Spleen (tissue), 11 donors: ENCODE measurements around the gene HEPACAM. TPM values are rescaled to one million over a fixed set of nuclear protein-coding genes. Genes with fewer than 3 reads are reported as not detected.

Source experiments
- DNase-seq: peaks from one replicate; pipeline ENCODE4 v3.0.0-alpha.2; 2020
- H3K27ac ChIP-seq, 8 donors: fragments of 200-600 bp; sonication (generic) in 7 of 8; 1 replicate in 4 of 8; 2 replicates in 4 of 8; pipeline versions ENCODE4 v1.5.0 to v1.8.0; 2016 to 2021; ENCODE audit warnings: inconsistent platforms in 4 of 8, mild to moderate bottlenecking in 4 of 8, moderate library complexity in 1 of 8
- H3K27me3 ChIP-seq, 7 donors: fragments of 200-600 bp; sonication (generic) in 6 of 7; replicated peaks in 1 of 7; 1 replicate in 4 of 7; 2 replicates in 3 of 7; pipeline versions ENCODE4 v1.5.0 to v1.8.0; 2016 to 2021; ENCODE audit warnings: inconsistent platforms in 3 of 7, mild to moderate bottlenecking in 1 of 7
- H3K36me3 ChIP-seq, 6 donors: fragments of 200-600 bp; sonication (generic) in 5 of 6; 1 replicate in 4 of 6; 2 replicates in 2 of 6; pipeline versions ENCODE4 v1.5.0 to v1.8.0; 2016 to 2021; ENCODE audit warnings: inconsistent platforms in 2 of 6
- H3K4me1 ChIP-seq, 6 donors: fragments of 200-600 bp; sonication (generic) in 5 of 6; 1 replicate in 3 of 6; 2 replicates in 3 of 6; pipeline versions ENCODE4 v1.5.0 to v1.8.0; 2016 to 2021; ENCODE audit warnings: inconsistent platforms in 3 of 6
- H3K4me3 ChIP-seq, 8 donors: fragments of 200-600 bp; sonication (generic) in 7 of 8; 1 replicate in 4 of 8; 2 replicates in 4 of 8; pipeline versions ENCODE4 v1.5.0 to v1.8.0; 2016 to 2021; ENCODE audit warnings: inconsistent platforms in 4 of 8, mild to moderate bottlenecking in 4 of 8, moderate library complexity in 2 of 8
- H3K9me3 ChIP-seq, 8 donors: fragments of 200-600 bp; sonication (generic) in 7 of 8; 1 replicate in 4 of 8; 2 replicates in 4 of 8; pipeline versions ENCODE4 v1.5.0 to v1.8.0; 2016 to 2021; ENCODE audit warnings: inconsistent platforms in 4 of 8
- CTCF ChIP-seq, 11 experiments: fragments of 200-600 bp in 7 of 11; fragments of 450-650 bp in 4 of 11; sonication (generic) in 4 of 11; IDR thresholded peaks in 8 of 11; conservative IDR thresholded peaks in 3 of 11; 1 replicate in 7 of 11; 2 replicates in 4 of 11; pipeline versions ENCODE4 v1.4.0 to v1.8.0; 2016 to 2021; ENCODE audit warnings: antibody characterized with exemption in 11 of 11, inconsistent platforms in 4 of 11, mild to moderate bottlenecking in 1 of 11
- POLR2A ChIP-seq, 3 donors: fragments of 450-650 bp; IDR thresholded peaks; one replicate each; pipeline ENCODE4 v1.5.1; 2017; ENCODE audit warnings: antibody characterized with exemption in 3 of 3, mild to moderate bottlenecking in 1 of 3
- POLR2AphosphoS5 ChIP-seq, 3 donors: sonication (generic); formaldehyde crosslinking; IDR thresholded peaks; one replicate each; pipeline ENCODE4 v1.5.1; 2017; ENCODE audit warnings: antibody characterized with exemption in 3 of 3
- WGBS, 5 donors: extraction: QIAGEN DNeasy Blood & Tissue Kit in 3 of 5; methylation state at CpG; one replicate each; pipeline versions ENCODE4 v1.1.5 to v1.1.7; 2013 to 2018; 5-methylcytosine and 5-hydroxymethylcytosine counted together
- intact Hi-C: fragments of 100-400 bp; cut with DNase I; formaldehyde crosslinking; loops from one replicate; pipeline ENCODE4 v1.15.0; 2023; ENCODE audit warnings: low total_unique reads
- polyA plus RNA-seq, 3 donors: library from polyadenylated mRNA; stranded (reverse); fragments of 200-250 nt; gene quantifications; one replicate each; pipeline ENCODE4 v1.2.1, GENCODE V29; 2013
- total RNA-seq, 7 donors: library from RNA; depleted of rRNA in 3 of 7; stranded (reverse); fragments of >200 nt in 3 of 7; fragmentation: NEBNext Ultra II Directional in 4 of 7; extraction: Animal tissue kit (Norgen Biotek cat#: 25700) in 4 of 7; gene quantifications; one replicate each; pipeline versions ENCODE4 v1.1.0 to v1.2.1, GENCODE V29; 2016 to 2021
- donor health status: healthy with polysubstance abuse.
- donor health status: DM: no; HTN: no; CAD: no; lungs with moderate emphysema.
- donor health status: DM: no; HTN: no; CAD: no.
- donor health status: Bipolar disorder and iron deficiency.
- donor health status: healthy.
- donor health status: DM: no; HTN: no; CAD: no.
- donor health status: DM: yes; HTN: yes; CAD: no.

HEPACAM gene
- total and polyA plus RNA-seq, 10 donors = 0.04 to 2.7 (median 0.30) TPM; not detected in 6

DNA sequence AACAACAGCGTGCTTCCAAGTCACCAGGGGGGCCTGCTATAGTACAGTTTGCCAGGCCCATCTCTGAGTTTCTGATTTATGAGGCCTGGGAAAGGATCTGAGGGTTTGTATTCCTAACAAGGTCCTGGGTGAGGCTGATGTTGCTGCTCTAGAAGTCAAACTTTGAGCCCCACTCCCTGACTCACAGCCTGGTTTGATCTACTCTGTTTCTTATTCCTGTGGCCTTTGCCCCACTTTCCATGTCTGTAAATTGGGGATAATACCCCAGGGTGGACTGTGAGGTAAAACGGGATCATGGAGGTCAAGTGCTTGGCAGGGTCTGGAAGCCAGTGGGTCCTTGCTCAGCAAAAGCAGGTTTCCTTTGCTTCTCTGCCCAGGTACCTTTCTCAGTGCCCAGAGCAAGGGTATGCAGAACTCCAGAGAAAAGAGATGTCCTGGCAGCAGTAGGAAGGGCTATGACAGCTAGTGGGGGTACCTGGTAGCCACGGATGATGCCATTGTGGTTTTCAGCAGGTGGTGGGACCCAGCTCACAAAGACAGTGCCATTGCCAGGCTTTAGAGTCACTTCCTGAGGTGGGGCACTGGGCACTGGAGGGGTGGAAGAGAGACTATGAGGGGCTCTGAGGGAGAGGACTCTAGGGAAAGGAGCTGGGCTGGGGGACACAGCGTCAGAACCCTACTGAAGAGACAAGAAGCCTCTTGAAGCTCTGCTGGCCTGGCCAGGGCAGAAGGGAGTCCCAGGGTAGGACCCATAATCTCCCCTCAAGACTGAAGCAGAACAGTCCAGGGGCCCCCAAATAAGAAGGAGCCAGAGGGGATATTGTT is 41.0 kb downstream of the HEPACAM start:
- Histone ChIP-seq H3K27ac (peak overlapping the region in 7 of 8 donors; percentile 29 to 88 (median 83)), H3K27me3 (peaks cover 0 to 18% (median 0%) of the 10 kb centered on the region in 7 donors), H3K9me3 (no peaks in the 10 kb centered on the region), H3K4me3 (peak overlapping the region in 7 of 8 donors; percentile 31 to 71 (median 48)), H3K4me1 (peaks cover 4 to 75% (median 40%) of the 10 kb centered on the region in 6 donors), H3K36me3 (peaks cover 0 to 40% (median 0%) of the 10 kb centered on the region in 6 donors)
- DNase-seq = no peak
- WGBS, 5 donors = 43 to 65% (median 61%) methylated on average over 4 of the region's 4 CpGs
- intact Hi-C loops = no loop called here
- TF ChIP-seq POLR2A (IDR thresholded peaks at IDR 0.05) = no peak
- no peak for TF ChIP-seq POLR2AphosphoS5 (IDR thresholded peaks at IDR 0.05)
- no peak for TF ChIP-seq CTCF (IDR thresholded peaks at IDR 0.05 in 8 of 11, conservative IDR thresholded peaks at IDR 0.05 in 3 of 11)

DNA sequence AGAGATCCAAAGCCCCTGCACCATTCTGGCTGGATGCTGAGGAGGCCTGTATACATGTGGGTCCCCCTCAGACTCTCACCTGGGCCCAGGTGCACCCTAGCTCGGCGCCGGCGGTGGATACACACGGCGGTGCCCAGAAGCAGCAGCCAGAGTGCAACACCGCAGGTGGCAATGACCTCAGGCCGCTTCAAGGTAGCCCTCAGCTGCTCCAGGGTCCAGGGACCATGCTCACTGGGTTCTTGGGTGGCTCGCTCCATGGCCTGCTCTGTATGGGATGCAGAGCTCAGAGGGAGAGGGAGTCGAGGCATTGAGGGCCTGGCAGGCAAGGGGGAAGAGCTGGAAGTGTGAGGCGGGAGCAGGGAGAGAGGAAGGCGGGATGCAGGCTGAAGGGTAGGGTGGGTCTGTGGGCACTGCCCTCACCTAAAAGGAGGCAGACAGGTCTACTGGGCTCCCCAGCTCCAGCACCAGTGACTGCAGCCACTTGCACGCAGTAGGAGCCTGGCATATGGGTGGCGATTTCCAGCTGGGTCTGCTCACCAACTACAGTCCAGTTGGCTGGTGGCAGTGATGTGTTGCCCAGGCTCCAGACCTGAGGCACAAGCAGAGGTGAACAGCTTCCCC is 42.0 kb downstream of the HEPACAM start:
- intact Hi-C loops = no loop called here
- Histone ChIP-seq H3K27ac (peak overlapping the region in 5 of 8 donors; percentile 11 to 88 (median 83)), H3K4me1 (peaks cover 4 to 77% (median 39%) of the 10 kb centered on the region in 6 donors), H3K4me3 (peak overlapping the region in 6 of 8 donors; percentile 2 to 71 (median 51)), H3K36me3 (peaks cover 0 to 40% (median 0%) of the 10 kb centered on the region in 6 donors), H3K9me3 (no peaks in the 10 kb centered on the region), H3K27me3 (peaks cover 0 to 12% (median 0%) of the 10 kb centered on the region in 7 donors)
- TF ChIP-seq CTCF (IDR thresholded peaks at IDR 0.05 in 8 of 11, conservative IDR thresholded peaks at IDR 0.05 in 3 of 11) (no peak), POLR2AphosphoS5 (IDR thresholded peaks at IDR 0.05) (peak in 1 of 3 donors; percentile 46)
- WGBS, 5 donors = 82 to 89% (median 83%) methylated on average over 14 of the region's 14 CpGs
- DNase-seq = no peak

- H3K4me3 ChIP-seq = peak overlapping the region in 2 of 8 donors; percentile 62 to 71
- TF ChIP-seq CTCF (IDR thresholded peaks at IDR 0.05 in 8 of 11, conservative IDR thresholded peaks at IDR 0.05 in 3 of 11) (no peak), POLR2AphosphoS5 (IDR thresholded peaks at IDR 0.05) (peak in 1 of 3 donors; percentile 79), POLR2A (IDR thresholded peaks at IDR 0.05) (no peak)
- DNase-seq = no peak
- H3K4me1 ChIP-seq = peaks cover 4 to 79% (median 42%) of the 10 kb centered on the region in 6 donors
- no peaks in the 10 kb centered on the region for H3K9me3 ChIP-seq
- peaks cover 0 to 12% (median 0%) of the 10 kb centered on the region in 7 donors for H3K27me3 ChIP-seq
- intact Hi-C loops = no loop called here
- peaks cover 0 to 40% (median 0%) of the 10 kb centered on the region in 6 donors for H3K36me3 ChIP-seq
- peak overlapping the region in 5 of 8 donors; percentile 11 to 88 (median 83) for H3K27ac ChIP-seq
- 50 to 60% (median 53%) methylated on average over 9 of the region's 9 CpGs for WGBS, 5 donors
These were observed 42.9 kb downstream of the HEPACAM start for GRCh38 chr11:124892750-124893454.
